Neural progenitor cell (in vitro differentiated cells): ENCODE results near the gene SLC17A9.

ENCODE experiments used
- EZH2 ChIP-seq: fragments of 200-600 bp; sonication (generic); IDR thresholded peaks from 2 replicates; pipeline ENCODE4 v1.6.1; 2017; ENCODE audit warnings: antibody characterized with exemption, mild to moderate bottlenecking, moderate library complexity
- EZH2phosphoT487 ChIP-seq: fragments of 200-600 bp; sonication (generic); IDR thresholded peaks from 2 replicates; pipeline ENCODE4 v1.6.1; 2017; ENCODE audit warnings: antibody characterized with exemption
- TF ChIP-seq, protein P1 (sequence below): fragments of 200-600 bp; sonication (generic); IDR thresholded peaks from 2 replicates; pipeline ENCODE4 v1.5.1; 2017; ENCODE audit warnings: antibody characterized with exemption, mild to moderate bottlenecking

DNA sequence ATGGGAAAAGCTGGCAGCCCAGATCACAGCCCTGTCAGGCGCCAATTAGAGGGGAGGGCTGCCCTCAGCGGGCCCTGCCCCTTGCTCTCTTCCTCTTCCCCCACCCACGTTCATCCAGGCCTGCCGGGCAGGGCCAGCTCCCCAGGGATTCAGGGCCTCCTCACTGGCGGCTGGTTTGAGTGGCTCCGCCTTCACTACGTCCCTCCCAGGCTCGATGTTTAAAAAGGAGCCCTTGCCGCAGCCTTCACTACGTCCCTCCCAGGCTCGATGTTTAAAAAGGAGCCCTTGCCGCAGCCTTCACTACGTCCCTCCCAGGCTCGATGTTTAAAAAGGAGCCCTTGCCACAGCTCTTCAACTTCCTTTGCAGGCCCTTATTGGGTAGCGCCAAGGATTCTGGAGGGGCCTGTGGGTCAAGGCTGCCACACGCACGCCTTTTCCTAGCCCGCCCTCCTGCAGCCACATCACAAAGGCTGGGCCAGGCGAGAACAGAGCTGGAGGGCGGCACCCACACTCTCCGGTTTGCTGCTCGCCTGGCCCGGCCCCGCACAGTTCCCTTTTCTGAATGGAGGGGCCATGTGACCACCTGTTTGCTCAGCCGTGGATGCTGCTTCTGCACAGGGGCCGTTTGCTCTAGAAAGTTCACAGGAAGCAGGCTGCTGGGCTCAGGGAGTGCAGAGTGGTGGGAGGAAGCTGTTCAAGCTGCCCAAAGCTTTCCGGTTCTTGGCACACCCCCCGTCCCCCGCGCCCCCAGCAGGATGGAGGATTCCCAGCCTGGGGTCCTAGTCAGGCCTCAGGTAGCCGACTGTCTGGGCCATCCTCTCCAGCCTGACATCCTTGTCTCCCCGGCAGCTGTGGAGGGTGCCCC, 1.6 kb downstream of the SLC17A9 start:
- TF ChIP-seq, protein P1, sequence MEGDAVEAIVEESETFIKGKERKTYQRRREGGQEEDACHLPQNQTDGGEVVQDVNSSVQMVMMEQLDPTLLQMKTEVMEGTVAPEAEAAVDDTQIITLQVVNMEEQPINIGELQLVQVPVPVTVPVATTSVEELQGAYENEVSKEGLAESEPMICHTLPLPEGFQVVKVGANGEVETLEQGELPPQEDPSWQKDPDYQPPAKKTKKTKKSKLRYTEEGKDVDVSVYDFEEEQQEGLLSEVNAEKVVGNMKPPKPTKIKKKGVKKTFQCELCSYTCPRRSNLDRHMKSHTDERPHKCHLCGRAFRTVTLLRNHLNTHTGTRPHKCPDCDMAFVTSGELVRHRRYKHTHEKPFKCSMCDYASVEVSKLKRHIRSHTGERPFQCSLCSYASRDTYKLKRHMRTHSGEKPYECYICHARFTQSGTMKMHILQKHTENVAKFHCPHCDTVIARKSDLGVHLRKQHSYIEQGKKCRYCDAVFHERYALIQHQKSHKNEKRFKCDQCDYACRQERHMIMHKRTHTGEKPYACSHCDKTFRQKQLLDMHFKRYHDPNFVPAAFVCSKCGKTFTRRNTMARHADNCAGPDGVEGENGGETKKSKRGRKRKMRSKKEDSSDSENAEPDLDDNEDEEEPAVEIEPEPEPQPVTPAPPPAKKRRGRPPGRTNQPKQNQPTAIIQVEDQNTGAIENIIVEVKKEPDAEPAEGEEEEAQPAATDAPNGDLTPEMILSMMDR: no peak
- TF ChIP-seq EZH2 (no peak), EZH2phosphoT487 (no peak)
